GM18508 (cell line): ENCODE data around the gene NKD1.
"Not testable (repeated sequence)": the region's sequence is repeated elsewhere in the genome, so short reads cannot be mapped to it uniquely, and the experiment has no call there.

ENCODE experiments used
- ATAC-seq: cut with Tn5 transposase; IDR thresholded peaks from one replicate; pipeline ENCODE4 v1.9.1; 2021; ENCODE audit warnings: moderate number of reproducible peaks; ENCODE audit not compliant: insufficient read depth, unreplicated experiment

Gene NKD1

GRCh38 chr16:50574745-50575136, 26.5 kb downstream of the NKD1 start:
- no peak for ATAC-seq

GRCh38 chr16:50575743-50576142, 27.5 kb downstream of the NKD1 start:
- ATAC-seq = no peak

GRCh38 chr16:50576403-50577113, 28.4 kb downstream of the NKD1 start:
- ATAC-seq = no peak

- no peak for ATAC-seq
These were observed 29.9 kb downstream of the NKD1 start for GRCh38 chr16:50578137-50578536.

- not testable (repeated sequence) for ATAC-seq
These were observed 31.2 kb downstream of the NKD1 start for GRCh38 chr16:50579373-50579772.

GRCh38 chr16:50580180-50580798, 32.1 kb downstream of the NKD1 start:
- ATAC-seq = no peak

- ATAC-seq = no peak
These were observed 33.6 kb downstream of the NKD1 start for GRCh38 chr16:50581845-50582244.

GRCh38 chr16:50583211-50583610, 35.0 kb downstream of the NKD1 start:
- no peak for ATAC-seq

GRCh38 chr16:50584033-50584722, 36.0 kb downstream of the NKD1 start:
- no peak for ATAC-seq

GRCh38 chr16:50585331-50585776, 37.2 kb downstream of the NKD1 start:
- ATAC-seq = no peak

GRCh38 chr16:50587543-50587942, 39.3 kb downstream of the NKD1 start:
- ATAC-seq = no peak

GRCh38 chr16:50588276-50588675, 40.1 kb downstream of the NKD1 start:
- no peak for ATAC-seq

- ATAC-seq = no peak
These were observed 43.0 kb downstream of the NKD1 start for GRCh38 chr16:50591209-50591608.

GRCh38 chr16:50591800-50592771, 43.9 kb downstream of the NKD1 start:
- no peak for ATAC-seq

- ATAC-seq = no peak
These were observed 44.8 kb downstream of the NKD1 start for GRCh38 chr16:50592996-50593395.

- ATAC-seq = no peak
These were observed 45.4 kb downstream of the NKD1 start for GRCh38 chr16:50593410-50594150.

- ATAC-seq = no peak
These were observed 46.4 kb downstream of the NKD1 start for GRCh38 chr16:50594308-50595260.

GRCh38 chr16:50595859-50596258, 47.7 kb downstream of the NKD1 start:
- ATAC-seq = no peak
